ENCODE measurements around the gene CLCN1.

CLCN1 gene

GRCh38 chr7:143292876-143293275, 23.0 kb upstream of the CLCN1 start:
- no peak for TF ChIP-seq CTCF (conservative IDR thresholded peaks at IDR 0.05; ENCODE audit: low read depth, low read length)
- no peak for DNase-seq (ENCODE audit: low read depth)
- no peak overlapping the region for H3K4me3 ChIP-seq (ENCODE audit: low read depth, low read length)

- no peak overlapping the region for H3K4me3 ChIP-seq (ENCODE audit: low read depth, low read length)
- peak; percentile 72 for DNase-seq (ENCODE audit: low read depth)
- no peak for TF ChIP-seq CTCF (conservative IDR thresholded peaks at IDR 0.05; ENCODE audit: low read depth, low read length)
These were observed 20.0 kb upstream of the CLCN1 start for GRCh38 chr7:143295870-143296269.

- no peak for TF ChIP-seq CTCF (conservative IDR thresholded peaks at IDR 0.05; ENCODE audit: low read depth, low read length)
- H3K4me3 ChIP-seq (ENCODE audit: low read depth, low read length) = no peak overlapping the region
- no peak for DNase-seq (ENCODE audit: low read depth)
These were observed 19.2 kb upstream of the CLCN1 start for GRCh38 chr7:143296686-143297085.

- TF ChIP-seq CTCF (conservative IDR thresholded peaks at IDR 0.05; ENCODE audit: low read depth, low read length) = no peak
- no peak overlapping the region for H3K4me3 ChIP-seq (ENCODE audit: low read depth, low read length)
- DNase-seq (ENCODE audit: low read depth) = no peak
These were observed 16.6 kb upstream of the CLCN1 start for GRCh38 chr7:143299346-143299745.

- peak; percentile 78 for TF ChIP-seq CTCF (conservative IDR thresholded peaks at IDR 0.05; ENCODE audit: low read depth, low read length)
- DNase-seq (ENCODE audit: low read depth) = peak; percentile 45
- H3K4me3 ChIP-seq (ENCODE audit: low read depth, low read length) = no peak overlapping the region
These were observed 16.1 kb upstream of the CLCN1 start for GRCh38 chr7:143299840-143300239.

GRCh38 chr7:143300959-143301935, 14.7 kb upstream of the CLCN1 start:
- DNase-seq (ENCODE audit: low read depth) = peak; percentile 69
- TF ChIP-seq CTCF (conservative IDR thresholded peaks at IDR 0.05; ENCODE audit: low read depth, low read length) = no peak
- no peak overlapping the region for H3K4me3 ChIP-seq (ENCODE audit: low read depth, low read length)

- no peak overlapping the region for H3K4me3 ChIP-seq (ENCODE audit: low read depth, low read length)
- no peak for TF ChIP-seq CTCF (conservative IDR thresholded peaks at IDR 0.05; ENCODE audit: low read depth, low read length)
- DNase-seq (ENCODE audit: low read depth) = no peak
These were observed 12.2 kb upstream of the CLCN1 start for GRCh38 chr7:143303733-143304132.
